GM10266 (cell line): Measurements from ENCODE around the gene ACTL8.
"Not testable (repeated sequence)": the region's sequence is repeated elsewhere in the genome, so short reads cannot be mapped to it uniquely, and the experiment has no call there.

ENCODE experiments used
- DNase-seq: peaks from one replicate; pipeline ENCODE4 v3.0.0; 2012; ENCODE audit errors: extremely low spot score
- TF ChIP-seq, protein P1 (sequence below): IDR thresholded peaks from 2 replicates; pipeline ENCODE4 v1.5.1; 2012; ENCODE audit warnings: mild to moderate bottlenecking, low read depth; ENCODE audit not compliant: control insufficient read depth, insufficient read depth; ENCODE audit errors: missing control alignments

Gene ACTL8

DNA sequence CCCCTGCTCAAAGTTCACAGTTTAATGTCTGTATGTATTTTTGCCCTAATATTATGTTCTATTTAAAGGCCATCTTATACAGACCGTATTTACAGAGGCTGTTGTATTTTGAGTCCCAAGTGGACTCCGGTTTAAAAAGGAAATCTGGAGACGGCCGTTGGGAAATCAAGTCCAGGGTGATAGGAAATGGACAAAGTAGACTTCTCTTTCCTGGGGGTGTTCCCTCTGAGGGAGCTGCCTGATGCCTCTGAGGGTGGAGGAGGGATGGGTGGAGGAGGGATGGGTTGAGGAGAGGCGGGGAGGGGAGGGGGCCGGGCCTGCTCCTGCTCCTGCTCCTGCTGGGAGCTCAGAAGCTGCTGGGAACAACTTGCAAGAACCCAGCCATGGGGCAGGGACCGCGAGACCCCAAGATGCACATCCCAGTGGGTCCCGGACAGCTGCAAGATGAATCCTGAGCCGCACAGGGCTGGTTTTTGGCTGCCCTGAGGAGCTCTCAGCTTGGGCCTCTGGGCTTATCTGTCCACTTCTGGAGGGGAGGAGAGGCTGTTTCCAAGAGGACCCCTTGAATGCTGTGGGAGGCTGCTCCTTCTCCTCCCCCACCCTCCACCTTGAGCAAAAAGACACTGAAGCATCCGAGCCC is 12.0 kb upstream of the ACTL8 start:
- TF ChIP-seq, protein P1, sequence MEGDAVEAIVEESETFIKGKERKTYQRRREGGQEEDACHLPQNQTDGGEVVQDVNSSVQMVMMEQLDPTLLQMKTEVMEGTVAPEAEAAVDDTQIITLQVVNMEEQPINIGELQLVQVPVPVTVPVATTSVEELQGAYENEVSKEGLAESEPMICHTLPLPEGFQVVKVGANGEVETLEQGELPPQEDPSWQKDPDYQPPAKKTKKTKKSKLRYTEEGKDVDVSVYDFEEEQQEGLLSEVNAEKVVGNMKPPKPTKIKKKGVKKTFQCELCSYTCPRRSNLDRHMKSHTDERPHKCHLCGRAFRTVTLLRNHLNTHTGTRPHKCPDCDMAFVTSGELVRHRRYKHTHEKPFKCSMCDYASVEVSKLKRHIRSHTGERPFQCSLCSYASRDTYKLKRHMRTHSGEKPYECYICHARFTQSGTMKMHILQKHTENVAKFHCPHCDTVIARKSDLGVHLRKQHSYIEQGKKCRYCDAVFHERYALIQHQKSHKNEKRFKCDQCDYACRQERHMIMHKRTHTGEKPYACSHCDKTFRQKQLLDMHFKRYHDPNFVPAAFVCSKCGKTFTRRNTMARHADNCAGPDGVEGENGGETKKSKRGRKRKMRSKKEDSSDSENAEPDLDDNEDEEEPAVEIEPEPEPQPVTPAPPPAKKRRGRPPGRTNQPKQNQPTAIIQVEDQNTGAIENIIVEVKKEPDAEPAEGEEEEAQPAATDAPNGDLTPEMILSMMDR, result no peak
- no peak for DNase-seq

DNA sequence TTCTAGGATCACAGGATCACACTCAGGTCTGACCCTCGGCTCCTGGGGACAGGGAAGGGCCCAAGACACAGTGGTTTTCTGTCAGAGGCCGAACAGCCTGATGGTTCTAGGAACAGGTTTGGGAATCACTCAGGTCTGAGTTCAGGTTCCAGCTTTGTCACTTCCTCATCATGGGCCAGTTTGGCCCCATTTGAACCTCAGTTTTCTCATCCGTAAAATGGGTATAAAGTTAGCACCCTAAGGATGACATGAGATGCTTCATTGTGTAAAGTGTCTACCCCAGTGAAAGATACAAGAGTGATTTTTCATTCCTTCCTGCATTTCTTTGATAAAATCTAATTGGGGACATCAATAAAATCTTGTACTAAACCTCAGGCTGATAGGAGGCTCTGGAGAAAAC is 11.2 kb upstream of the ACTL8 start:
- DNase-seq, result no peak

DNA sequence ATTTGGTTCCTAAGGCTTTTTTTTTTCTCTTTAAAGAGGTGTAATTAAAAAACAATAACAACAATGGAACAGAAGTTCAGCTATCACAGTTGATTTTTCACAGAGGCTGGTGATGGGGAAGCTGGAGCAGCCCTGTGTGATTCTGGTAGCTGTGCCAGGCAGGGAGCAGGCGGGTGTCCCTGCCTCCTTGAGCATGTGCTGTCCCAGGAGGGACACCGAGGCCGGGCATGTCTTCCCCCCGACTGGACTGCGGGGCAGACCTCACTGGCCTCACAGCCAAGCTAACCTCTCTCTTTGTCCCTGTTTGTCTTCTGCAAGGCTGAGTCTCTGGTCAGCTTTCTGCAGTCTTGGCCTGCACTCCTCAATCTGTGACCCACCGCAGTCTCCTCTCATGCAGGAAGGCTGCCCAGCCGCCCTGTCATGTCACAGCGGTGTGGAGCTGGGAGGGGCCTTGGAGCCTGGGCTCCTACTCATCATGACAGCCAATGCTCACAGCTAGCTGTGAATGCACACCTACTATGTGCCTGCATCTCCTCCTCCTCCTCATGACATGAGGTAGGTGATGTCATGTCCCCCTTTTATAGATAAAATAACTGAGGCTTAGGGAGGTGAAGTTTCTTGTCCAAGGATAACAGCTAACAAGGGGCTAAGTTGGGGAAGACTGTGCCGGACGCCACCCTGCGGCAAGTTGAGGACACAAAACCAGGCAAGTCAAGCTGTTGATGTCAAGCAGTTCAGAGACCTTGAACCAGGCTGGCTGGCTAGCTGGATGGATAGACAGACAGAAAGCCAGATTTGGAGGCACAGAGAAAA is 10.3 kb upstream of the ACTL8 start:
- TF ChIP-seq, protein P1, result no peak
- DNase-seq, result no peak

More for the DNA sequence above, 11.2 kb upstream of the ACTL8 start:
- TF ChIP-seq, protein P1, result no peak

DNA sequence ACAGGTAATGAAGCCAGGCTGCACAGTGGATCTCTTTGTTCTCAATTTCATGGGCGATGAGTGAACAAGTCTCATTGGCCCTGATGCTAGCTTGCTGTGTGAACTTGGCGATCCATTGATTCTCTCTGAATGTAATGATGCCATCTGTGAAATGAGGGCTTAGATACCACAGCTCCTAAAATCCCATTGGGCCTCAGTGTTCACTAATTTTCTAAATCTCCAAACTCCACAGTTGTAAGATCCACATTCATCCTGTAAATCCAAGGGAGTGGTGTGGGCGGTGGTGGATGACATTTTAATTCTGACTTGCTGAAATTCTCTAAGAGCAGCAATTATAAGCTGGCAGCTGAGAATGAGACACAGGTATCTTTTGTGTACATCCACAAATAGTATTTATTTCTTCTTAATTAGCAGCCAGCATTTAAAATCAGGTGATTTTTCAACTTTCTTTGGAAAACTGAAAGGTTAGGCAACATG is 9.6 kb upstream of the ACTL8 start:
- TF ChIP-seq, protein P1, result no peak
- no peak for DNase-seq

DNA sequence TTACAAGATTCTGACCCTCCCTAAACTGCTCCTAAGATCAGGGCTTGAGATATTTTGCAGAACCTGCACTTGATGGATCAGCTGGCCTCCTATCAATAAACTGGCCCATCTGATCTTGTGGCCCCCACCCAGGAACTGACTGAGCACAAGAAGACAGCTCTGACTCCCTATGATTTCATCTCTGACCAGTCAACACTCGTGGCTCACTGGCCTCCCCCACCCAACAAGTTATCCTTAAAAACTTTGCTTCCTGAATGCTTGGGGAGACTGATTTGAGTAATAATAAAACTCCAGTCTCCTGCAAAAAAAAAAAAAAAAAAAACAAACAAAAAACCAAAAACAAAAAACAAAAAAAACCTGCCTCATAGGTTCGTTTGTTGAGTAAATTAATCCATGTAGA is 8.9 kb upstream of the ACTL8 start:
- not testable (repeated sequence) for DNase-seq

DNA sequence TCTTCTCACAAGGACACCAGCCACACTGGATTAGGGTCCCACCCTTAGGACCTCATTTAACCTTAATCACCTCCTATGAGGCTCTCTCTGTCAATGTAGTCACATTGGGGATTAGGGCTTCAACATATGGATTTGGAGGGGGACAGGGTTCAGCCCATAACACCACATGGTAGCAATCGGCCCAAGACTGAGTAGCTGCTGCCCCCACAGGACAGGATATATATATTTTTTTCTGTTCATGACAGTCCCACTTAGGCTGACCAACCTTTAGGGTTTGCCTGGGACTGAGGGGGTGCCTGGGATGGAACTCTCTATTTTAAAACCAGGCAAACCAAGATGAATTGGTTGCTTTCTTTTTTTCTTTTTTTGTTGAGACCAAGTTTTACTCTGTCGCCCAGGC is 8.2 kb upstream of the ACTL8 start:
- TF ChIP-seq, protein P1, result no peak
- no peak for DNase-seq

DNA sequence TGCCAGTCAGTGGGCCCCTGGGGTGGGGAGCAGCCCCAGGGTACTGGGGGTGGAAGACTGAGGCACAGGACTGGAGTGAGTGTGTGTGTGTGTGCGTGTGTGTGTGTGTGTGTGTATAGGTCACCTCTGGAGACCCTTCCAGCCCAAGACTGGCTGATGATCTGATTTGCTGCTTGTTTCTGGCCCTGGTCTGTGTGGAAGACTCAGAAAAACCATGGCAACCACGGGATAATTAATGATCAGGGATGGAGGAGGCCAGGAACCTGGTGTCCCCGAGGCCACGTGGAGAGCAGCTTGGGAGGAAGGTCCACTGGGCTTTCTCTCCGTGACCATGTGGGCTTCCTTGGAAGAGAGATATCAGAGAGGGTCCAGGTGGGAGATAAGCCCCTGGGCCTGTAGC is 4.8 kb upstream of the ACTL8 start:
- TF ChIP-seq, protein P1, result no peak
- DNase-seq, result no peak
